ENCODE data around the gene FGFR3. TPM values are rescaled to one million over a fixed set of nuclear protein-coding genes. Genes with fewer than 3 reads are reported as not detected.
"Not testable (repeated sequence)": the region's sequence is repeated elsewhere in the genome, so short reads cannot be mapped to it uniquely, and the experiment has no call there.

FGFR3 gene
- total and polyA plus RNA-seq, 9 of the 15 experiments (the other 6 are each of a cell fraction or from before 2014, with no cell fraction given): 1.2 to 60.4 (median 12.7) TPM

DNA sequence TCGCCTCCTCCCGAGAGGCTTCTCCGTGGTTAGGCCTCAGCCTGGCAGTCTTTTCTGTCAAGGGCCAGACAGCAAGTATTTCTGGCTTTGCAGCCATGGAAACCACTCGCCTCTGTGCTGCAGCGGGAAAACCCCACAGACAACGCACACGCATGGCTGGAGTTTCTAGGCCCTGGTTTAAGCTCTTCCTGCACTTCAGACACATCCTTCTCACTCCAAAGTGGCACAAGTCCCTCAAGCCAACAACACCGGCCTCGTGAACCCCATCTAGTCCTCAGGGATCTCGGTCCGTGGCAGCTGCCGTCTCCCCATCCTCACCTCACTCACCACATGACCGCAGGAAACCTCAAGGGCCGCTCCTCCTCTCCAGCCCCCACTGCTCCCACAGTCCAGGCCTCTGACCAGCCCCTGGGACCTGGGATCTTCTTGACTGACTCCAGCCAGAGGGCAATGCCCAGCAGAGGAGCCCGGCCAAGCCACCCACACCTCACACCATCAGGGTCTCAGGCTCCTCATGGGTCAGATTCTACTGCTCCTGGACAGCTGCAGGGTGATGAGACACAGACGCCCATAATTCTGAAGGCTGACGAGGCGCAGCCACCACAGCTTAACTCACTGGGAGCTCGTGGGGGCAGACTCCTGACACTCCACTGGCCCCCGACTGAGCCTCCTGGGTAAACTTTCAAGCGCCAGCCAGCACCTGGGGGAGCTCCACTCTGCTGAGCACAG, 41.1 kb downstream of the FGFR3 start:
- ChIA-PET CTCF (ENCODE audit: low intra/inter-chr PET ratio) (interaction anchor here (1.1 kb wide), 1 partner anchor 76 kb away, joined by 3 read pairs; no protein-coding TSS in a partner anchor), POLR2A (interaction anchor here (0.7 to 1.0 kb wide), 2 partner anchors 9 to 49 kb away, joined by 4 read pairs; no protein-coding TSS in a partner anchor)
- FAIRE-seq (no peak), ATAC-seq (no peak), DNase-seq (ENCODE audit: extremely low read depth in 1 of 4, low spot score in 3 of 4) (no peak)
- TF ChIP-seq, protein P1, sequence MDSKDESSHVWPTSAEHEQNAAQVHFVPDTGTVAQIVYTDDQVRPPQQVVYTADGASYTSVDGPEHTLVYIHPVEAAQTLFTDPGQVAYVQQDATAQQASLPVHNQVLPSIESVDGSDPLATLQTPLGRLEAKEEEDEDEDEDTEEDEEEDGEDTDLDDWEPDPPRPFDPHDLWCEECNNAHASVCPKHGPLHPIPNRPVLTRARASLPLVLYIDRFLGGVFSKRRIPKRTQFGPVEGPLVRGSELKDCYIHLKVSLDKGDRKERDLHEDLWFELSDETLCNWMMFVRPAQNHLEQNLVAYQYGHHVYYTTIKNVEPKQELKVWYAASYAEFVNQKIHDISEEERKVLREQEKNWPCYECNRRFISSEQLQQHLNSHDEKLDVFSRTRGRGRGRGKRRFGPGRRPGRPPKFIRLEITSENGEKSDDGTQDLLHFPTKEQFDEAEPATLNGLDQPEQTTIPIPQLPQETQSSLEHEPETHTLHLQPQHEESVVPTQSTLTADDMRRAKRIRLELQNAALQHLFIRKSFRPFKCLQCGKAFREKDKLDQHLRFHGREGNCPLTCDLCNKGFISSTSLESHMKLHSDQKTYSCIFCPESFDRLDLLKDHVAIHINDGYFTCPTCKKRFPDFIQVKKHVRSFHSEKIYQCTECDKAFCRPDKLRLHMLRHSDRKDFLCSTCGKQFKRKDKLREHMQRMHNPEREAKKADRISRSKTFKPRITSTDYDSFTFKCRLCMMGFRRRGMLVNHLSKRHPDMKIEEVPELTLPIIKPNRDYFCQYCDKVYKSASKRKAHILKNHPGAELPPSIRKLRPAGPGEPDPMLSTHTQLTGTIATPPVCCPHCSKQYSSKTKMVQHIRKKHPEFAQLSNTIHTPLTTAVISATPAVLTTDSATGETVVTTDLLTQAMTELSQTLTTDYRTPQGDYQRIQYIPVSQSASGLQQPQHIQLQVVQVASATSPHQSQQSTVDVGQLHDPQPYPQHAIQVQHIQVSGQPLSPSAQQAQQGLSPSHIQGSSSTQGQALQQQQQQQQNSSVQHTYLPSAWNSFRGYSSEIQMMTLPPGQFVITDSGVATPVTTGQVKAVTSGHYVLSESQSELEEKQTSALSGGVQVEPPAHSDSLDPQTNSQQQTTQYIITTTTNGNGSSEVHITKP (IDR thresholded peaks at IDR 0.05; ENCODE audit: partially characterized antibody): no peak
- TF ChIP-seq, protein P2, sequence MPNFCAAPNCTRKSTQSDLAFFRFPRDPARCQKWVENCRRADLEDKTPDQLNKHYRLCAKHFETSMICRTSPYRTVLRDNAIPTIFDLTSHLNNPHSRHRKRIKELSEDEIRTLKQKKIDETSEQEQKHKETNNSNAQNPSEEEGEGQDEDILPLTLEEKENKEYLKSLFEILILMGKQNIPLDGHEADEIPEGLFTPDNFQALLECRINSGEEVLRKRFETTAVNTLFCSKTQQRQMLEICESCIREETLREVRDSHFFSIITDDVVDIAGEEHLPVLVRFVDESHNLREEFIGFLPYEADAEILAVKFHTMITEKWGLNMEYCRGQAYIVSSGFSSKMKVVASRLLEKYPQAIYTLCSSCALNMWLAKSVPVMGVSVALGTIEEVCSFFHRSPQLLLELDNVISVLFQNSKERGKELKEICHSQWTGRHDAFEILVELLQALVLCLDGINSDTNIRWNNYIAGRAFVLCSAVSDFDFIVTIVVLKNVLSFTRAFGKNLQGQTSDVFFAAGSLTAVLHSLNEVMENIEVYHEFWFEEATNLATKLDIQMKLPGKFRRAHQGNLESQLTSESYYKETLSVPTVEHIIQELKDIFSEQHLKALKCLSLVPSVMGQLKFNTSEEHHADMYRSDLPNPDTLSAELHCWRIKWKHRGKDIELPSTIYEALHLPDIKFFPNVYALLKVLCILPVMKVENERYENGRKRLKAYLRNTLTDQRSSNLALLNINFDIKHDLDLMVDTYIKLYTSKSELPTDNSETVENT (CRISPR knock-in tag; IDR thresholded peaks at IDR 0.05): no peak
- Histone ChIP-seq H3K79me2 (ENCODE audit: control insufficient read depth, insufficient read depth, low read length) (no peaks in the 10 kb centered on the region; the same call in 2 of the 3 replicates), H3K9ac (ENCODE audit: insufficient read depth in 1 of 2, low read depth in 2 of 2, low read length in 2 of 2) (no peak overlapping the region), H3K27me3 (ENCODE audit: control insufficient read depth in 2 of 2, insufficient read depth in 2 of 2, low read length in 2 of 2) (no peaks in the 10 kb centered on the region), H4K20me1 (replicated peaks; ENCODE audit: control insufficient read depth, insufficient read depth, low read length) (peaks cover 10% of the 10 kb centered on the region), H3K27ac (ENCODE audit: extremely low read depth, low read depth, low read length) (no peak overlapping the region), H3K4me2 (ENCODE audit: insufficient read depth, low read length) (no peak overlapping the region), H3K9me1 (ENCODE audit: control insufficient read depth, insufficient read depth, low read length) (peaks cover 2% of the 10 kb centered on the region), H3K36me3 (ENCODE audit: control insufficient read depth, insufficient read depth, low read length) (peaks cover 96% of the 10 kb centered on the region; the same call in 2 of the 3 replicates), H3K4me1 (replicated peaks in 1 of 2; ENCODE audit: control insufficient read depth in 2 of 2, insufficient read depth in 2 of 2, low read length in 2 of 2) (no peaks in the 10 kb centered on the region; a peak in 2 of 5 replicates), H3K4me3 (no peak overlapping the region), H2AFZ (ENCODE audit: low read depth, low read length) (no peak overlapping the region), H3K9me3 (replicated peaks; ENCODE audit: control insufficient read depth, insufficient read depth, low read depth, low read length) (no peaks in the 10 kb centered on the region)
- BruUV-seq (replicated peaks): TSS peak; percentile 22
- 92% methylated on average over 17 of the region's 21 CpGs for WGBS (ENCODE audit: insufficient coverage, low coverage, missing lambda C conversion rate)
- intact Hi-C loops (cut with micrococcal nuclease) (no loop called here), in situ Hi-C loops (cut with MboI) (no loop called here)

DNA sequence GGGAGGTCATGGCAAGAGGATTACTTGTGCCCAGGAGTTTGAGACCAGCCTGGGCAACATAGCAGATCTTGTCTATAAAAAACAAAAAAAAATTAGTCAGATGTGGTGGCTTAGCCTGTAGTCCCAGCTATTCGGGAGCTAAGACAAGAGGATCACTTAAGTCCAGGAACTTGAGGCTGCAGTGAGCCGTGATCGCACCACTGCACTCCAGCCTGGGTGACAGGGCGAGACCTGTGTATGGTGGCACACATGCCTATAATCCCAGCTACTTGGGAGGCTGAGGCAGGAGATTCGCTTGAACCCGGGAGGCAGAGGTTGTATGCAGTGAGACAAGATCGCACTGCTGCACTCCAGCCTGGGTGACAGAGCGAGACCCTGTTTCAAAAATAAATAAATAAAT, 42.7 kb downstream of the FGFR3 start:
- H3K9me3 ChIP-seq (replicated peaks; ENCODE audit: control insufficient read depth, insufficient read depth, low read depth, low read length); H3K79me2 ChIP-seq (ENCODE audit: control insufficient read depth, insufficient read depth, low read length); H3K4me2 ChIP-seq (ENCODE audit: insufficient read depth, low read length); H3K9me1 ChIP-seq (ENCODE audit: control insufficient read depth, insufficient read depth, low read length); in situ Hi-C loops (cut with MboI); H2AFZ ChIP-seq (ENCODE audit: low read depth, low read length); FAIRE-seq; H3K4me1 ChIP-seq (replicated peaks in 1 of 2; ENCODE audit: control insufficient read depth in 2 of 2, insufficient read depth in 2 of 2, low read length in 2 of 2); ATAC-seq; intact Hi-C loops (cut with micrococcal nuclease); DNase-seq (ENCODE audit: extremely low read depth in 1 of 4, low spot score in 3 of 4); H3K27ac ChIP-seq (ENCODE audit: extremely low read depth, low read depth, low read length); POLR2A ChIA-PET; H3K9ac ChIP-seq (ENCODE audit: insufficient read depth in 1 of 2, low read depth in 2 of 2, low read length in 2 of 2); CTCF ChIA-PET (ENCODE audit: low intra/inter-chr PET ratio); H3K4me3 ChIP-seq; H4K20me1 ChIP-seq (replicated peaks; ENCODE audit: control insufficient read depth, insufficient read depth, low read length); BruUV-seq (replicated peaks); H3K27me3 ChIP-seq (ENCODE audit: control insufficient read depth in 2 of 2, insufficient read depth in 2 of 2, low read length in 2 of 2): not testable (repeated sequence)
- 98% methylated on average over 8 of the region's 8 CpGs for WGBS (ENCODE audit: insufficient coverage, low coverage, missing lambda C conversion rate)
- peaks cover 93% of the 10 kb centered on the region; the same call in 2 of the 3 replicates for H3K36me3 ChIP-seq (ENCODE audit: control insufficient read depth, insufficient read depth, low read length)
